GM18526 (cell line): ENCODE data around the gene MUSK.

Experiments used
- POLR2A ChIP-seq: IDR thresholded peaks from 3 replicates; pipeline ENCODE4 v1.6.1; 2011; ENCODE audit not compliant: insufficient read length; ENCODE audit errors: extremely low read depth

The MUSK gene

DNA sequence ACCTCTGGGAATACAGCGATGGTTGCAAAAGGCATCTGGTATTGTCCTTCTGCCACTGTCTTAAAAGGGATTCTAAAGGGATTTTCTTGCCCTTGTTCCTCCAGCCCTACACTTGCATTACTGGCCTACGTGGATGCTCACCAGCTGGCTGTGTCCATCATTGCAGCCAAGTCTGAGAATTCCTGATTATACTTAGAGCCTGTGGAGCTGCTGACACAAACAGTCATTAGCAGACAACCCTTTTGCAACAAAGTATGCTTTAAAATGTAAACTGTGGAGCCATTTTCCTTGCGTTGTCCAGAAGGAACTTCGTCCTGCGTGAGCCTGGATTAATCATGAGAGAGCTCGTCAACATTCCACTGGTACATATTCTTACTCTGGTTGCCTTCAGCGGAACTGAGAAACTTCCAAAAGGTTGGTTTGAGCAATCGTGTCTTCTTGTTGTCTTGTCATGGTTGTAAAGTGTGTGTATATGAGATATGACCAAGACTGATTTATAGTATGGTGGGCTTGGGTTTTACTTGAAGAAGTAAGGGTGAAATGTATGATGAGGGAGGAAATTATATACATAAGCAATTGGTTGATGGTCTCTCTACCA is at the start of gene MUSK:
MUSK (plus strand) TSS at position 222 of the 598 bp plus-strand sequence; CDS start at position 336, 114 bp downstream.
- TF ChIP-seq POLR2A = no peak

GRCh38 chr9:110619831-110620230 is 48.8 kb upstream of the MUSK start:
- TF ChIP-seq POLR2A = no peak

DNA sequence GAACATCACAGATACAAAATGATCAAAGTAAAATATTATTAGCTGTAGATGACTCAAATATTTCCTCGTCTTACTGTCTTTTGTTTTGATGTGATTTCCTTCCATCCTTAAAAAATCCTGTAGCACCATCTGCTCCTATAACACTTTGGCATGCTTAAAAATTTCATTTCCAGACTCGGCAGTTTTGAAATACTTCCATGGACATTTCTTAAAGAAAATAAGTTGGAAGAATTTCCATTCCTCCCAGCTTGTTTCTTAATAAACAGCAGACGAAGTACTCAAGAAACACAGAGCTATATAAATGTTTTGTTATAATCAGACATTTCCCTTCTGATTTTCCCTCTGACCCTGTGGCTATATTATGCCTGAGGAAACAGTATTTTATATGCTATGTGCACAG is 47.9 kb upstream of the MUSK start:
- TF ChIP-seq POLR2A = no peak

- TF ChIP-seq POLR2A = no peak
These were observed 46.2 kb upstream of the MUSK start for GRCh38 chr9:110622368-110622767.

DNA sequence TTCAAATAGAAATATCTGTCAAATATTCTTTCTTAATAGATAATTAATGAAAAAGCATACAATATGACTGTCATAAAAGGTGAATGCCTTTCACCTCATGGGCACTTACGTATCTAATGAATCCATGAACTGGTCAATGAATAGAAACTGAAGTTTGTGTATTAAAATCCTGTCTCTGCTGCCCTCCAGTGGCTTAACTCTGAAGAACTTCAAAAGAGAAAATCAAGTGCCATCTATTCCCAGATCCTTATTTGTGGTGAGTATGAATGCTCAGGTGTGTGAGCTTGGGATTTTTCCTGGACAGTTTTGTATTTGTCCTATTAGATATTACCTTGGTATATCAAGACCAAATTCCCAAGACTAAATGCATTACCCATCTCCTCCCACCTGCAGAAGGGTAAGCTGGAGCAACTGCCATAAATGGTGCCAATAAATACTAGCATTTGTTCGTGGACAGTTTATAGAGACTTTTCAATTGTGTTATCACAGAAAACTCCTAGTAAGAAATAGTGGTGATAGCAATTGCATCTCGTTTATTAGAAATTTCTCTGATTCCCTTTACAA is 45.0 kb upstream of the MUSK start:
- TF ChIP-seq POLR2A = no peak

DNA sequence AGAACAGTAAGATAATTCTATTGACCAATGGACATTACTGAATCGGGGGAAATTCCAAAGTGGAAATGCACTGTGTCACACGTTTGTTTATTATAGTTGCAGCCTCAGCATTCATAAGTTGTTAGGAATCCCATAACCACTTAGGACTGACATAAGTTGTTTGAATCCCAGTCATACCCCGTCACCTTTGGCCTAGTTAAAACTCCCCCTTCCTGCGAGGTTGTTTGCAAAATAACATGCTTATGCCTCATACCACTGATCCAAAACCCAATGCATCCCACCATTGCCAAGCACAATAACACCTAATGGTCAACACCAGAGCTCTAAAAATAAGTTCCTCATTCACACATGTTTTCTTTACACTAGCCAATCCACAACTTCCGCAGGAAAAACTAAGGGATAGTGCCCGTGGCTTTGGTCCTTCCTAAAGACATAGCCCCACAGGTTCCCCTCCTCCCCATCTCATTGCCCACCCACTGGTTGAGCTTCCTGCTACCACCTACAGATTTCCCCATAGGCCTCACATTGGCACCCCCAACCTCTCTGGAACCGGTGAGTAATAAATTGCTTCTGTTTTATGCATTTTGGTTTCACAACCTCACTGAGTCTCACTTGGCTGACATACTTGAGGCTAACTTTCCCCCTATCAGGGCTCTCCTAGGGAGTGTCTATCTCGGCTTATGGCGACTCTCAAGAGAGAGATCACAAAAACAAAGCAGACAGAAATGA is 42.3 kb upstream of the MUSK start:
- TF ChIP-seq POLR2A = no peak

GRCh38 chr9:110635589-110635988 is 33.0 kb upstream of the MUSK start:
- no peak for TF ChIP-seq POLR2A

DNA sequence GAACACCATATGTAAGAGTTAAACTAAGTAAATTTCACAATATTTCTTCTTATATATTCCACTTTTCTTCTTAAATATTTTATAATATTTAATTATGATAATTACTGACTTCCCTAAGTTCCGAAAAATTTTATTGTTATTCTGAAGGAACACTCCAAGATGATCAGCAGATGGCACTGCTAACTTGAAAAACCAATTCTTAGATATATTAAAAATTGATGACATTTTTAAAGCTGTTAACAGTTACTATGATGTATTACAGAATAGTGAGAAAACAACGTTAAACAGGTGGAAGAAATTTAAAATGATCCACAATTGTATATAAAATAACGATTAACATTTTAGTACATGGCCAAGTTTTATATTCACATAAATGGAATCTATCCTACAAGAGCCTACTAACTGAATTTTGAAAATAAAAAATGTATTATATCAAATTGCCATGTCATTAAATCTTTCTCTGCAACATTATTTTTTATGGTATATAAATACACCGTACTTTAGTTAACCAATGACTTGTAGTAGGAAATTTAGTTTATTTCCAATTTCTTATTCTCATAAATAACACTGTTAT is 30.1 kb upstream of the MUSK start:
- TF ChIP-seq POLR2A = no peak

DNA sequence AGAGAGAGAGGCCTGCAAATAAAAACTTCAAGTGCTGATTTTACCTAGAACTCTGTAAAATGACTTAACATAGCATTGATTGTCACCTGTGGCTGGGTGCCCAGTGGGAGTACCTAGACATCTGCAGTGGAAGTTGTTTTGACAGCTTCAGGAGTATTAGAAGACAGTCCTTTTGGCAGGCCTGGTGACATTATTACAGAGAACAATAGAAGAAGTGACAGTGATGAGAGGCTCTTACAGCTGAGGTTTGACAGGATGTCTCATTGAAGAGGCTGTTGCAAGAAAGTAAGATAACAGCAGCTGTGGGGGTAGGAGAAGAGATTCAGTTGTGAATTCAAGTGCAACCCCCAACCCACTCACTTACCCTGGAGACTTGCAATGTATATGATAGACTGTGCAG is 27.9 kb upstream of the MUSK start:
- no peak for TF ChIP-seq POLR2A

DNA sequence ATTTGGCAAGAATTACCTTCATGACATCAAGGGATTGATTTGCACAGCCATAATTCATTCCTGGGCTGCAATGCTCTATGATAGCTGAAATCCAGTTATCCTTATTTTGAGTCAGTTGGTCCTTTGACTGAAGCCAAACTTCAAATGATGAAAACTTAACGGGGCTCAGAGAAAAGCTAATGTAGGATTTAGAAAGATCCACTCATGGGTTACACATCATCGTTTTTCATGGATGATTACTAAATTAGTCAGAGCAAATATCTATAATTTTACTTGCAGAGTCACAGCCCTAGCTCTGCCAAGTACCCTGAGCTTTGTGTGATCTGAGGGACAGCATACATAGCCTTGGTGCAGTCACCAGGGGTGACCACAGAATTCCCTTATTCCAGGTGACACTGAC is 27.3 kb upstream of the MUSK start:
- TF ChIP-seq POLR2A = no peak

DNA sequence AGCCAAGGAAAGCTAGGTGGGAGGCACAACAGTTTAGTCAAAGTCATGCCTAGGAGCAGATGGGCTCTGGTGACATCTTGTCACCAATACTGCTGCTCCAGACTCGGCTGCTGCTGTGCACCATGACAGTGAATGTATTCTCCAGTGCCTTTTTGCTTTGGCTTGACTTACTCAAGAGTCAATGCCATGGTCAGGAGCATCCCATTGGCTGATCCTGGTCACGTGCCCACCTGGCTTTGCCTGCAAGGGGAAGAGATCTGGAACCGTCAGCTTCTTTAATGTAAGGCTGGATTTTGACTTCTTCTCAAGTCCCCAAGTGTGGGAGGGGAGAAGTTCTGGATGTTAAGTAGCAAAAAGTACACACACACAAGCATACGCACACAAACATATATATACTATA is 19.9 kb upstream of the MUSK start:
- no peak for TF ChIP-seq POLR2A

GRCh38 chr9:110650261-110650660 is 18.3 kb upstream of the MUSK start:
- TF ChIP-seq POLR2A = no peak

- TF ChIP-seq POLR2A = no peak
These were observed 17.6 kb upstream of the MUSK start for GRCh38 chr9:110650991-110651411.

DNA sequence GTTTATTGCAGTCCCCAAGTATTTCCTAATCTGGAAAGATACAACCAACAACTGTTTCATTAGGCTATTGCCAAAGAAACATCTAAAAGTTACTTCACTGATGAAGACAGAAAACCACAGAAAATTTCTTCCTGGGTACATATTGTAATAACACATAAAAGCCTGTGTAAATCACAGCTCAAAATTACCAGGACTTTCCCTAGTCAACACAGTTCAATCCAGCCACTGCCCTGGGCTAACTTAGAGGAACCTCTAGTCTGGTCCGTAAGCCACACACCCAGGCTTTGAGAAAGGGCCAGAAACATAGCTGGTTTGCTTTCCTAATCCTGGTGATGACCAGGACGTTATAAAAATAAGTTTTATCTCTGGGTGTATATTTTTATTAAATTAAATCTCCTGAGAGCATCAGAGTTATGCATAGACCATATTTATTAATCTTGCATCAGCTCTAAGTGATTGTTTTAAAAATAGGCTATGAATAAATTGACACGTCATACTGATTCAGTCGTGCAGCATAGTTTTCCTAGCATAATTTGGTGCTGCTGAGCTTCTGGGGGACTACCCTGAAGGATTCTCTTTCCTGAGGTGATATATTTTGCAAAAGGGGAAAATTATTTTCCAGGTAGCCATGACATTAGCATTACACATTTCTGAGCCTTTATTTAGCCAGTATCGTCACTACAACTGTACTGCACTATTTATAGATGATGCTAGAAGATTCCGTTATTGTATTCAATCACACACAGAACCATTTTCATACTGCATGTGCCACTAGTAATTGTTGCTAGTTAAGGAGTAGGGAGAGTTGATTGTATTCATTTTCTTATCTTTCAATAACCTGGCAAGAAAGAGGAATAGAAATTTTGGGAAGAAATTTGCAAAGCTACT is 12.6 kb upstream of the MUSK start:
- no peak for TF ChIP-seq POLR2A

GRCh38 chr9:110659891-110660541 is 8.6 kb upstream of the MUSK start:
- no peak for TF ChIP-seq POLR2A
